C4-2B (cell line): ENCODE measurements around the gene KCNK7.

Experiments used
- ZFX ChIP-seq: fragments of 450-650 bp; IDR thresholded peaks from 2 replicates; pipeline ENCODE4 v1.6.1; 2017
- TF ChIP-seq, protein P1 (sequence below): fragments of 450-650 bp; conservative IDR thresholded peaks from 2 replicates; pipeline ENCODE4 v1.5.1; 2017; ENCODE audit warnings: mild to moderate bottlenecking

DNA sequence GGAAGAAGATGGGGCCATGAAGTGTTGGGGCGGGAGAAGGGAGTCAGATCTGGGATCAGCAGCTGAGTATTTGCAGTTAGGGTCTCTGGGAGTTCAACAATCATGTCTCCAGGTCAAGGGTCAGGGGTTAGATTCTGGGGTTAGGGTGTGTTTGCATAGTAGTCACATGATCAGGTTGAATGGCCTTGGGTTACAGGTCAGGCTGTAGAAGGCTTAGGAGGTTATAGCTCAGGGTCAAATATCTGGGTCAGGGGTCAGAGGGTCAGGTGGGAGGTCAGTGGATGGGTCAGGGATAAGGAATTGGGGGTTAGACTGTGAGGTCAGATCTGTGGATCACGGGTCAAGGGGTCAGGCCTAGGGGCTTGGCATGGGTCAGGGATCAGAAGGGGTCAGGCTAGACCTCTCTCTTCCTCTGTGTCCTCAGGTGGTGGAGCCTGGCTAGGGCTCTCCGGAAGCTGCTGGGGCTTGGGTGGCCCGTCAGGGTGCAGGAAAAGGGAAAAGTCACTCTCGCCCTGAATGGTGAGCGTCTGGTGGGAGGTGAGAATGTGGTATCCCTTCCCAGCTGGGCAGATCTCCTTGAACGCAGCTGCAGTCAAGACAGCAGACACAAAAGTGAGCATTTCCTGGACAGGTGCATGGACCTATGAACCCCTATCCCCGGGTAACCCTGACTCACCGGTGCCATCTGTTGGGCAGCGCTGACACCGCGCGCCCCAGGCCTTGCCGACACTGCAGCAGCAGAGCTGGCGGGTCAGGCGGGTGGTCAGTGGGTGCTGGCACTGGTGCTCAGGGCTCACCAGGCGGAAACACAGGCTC lies 43.8 kb downstream of the KCNK7 start:
- TF ChIP-seq ZFX: no peak
- TF ChIP-seq, protein P1, sequence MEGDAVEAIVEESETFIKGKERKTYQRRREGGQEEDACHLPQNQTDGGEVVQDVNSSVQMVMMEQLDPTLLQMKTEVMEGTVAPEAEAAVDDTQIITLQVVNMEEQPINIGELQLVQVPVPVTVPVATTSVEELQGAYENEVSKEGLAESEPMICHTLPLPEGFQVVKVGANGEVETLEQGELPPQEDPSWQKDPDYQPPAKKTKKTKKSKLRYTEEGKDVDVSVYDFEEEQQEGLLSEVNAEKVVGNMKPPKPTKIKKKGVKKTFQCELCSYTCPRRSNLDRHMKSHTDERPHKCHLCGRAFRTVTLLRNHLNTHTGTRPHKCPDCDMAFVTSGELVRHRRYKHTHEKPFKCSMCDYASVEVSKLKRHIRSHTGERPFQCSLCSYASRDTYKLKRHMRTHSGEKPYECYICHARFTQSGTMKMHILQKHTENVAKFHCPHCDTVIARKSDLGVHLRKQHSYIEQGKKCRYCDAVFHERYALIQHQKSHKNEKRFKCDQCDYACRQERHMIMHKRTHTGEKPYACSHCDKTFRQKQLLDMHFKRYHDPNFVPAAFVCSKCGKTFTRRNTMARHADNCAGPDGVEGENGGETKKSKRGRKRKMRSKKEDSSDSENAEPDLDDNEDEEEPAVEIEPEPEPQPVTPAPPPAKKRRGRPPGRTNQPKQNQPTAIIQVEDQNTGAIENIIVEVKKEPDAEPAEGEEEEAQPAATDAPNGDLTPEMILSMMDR: peak; percentile 83
